Measurements from ENCODE around the gene CLDN7.

GRCh38 chr17:7289256-7290032 is 27.2 kb upstream of the CLDN7 start:
- no peak for TF ChIP-seq CTCF (IDR thresholded peaks at IDR 0.05)
- TF ChIP-seq EP300 (IDR thresholded peaks at IDR 0.05), result no peak
- TF ChIP-seq POLR2A (IDR thresholded peaks at IDR 0.05), result no peak
